Measurements from ENCODE around the gene ATAD2B. TPM values are rescaled to one million over a fixed set of nuclear protein-coding genes. Genes with fewer than 3 reads are reported as not detected.

Gene ATAD2B
- total RNA-seq, 1 experiment from 2014 or later: 19.7 TPM

DNA sequence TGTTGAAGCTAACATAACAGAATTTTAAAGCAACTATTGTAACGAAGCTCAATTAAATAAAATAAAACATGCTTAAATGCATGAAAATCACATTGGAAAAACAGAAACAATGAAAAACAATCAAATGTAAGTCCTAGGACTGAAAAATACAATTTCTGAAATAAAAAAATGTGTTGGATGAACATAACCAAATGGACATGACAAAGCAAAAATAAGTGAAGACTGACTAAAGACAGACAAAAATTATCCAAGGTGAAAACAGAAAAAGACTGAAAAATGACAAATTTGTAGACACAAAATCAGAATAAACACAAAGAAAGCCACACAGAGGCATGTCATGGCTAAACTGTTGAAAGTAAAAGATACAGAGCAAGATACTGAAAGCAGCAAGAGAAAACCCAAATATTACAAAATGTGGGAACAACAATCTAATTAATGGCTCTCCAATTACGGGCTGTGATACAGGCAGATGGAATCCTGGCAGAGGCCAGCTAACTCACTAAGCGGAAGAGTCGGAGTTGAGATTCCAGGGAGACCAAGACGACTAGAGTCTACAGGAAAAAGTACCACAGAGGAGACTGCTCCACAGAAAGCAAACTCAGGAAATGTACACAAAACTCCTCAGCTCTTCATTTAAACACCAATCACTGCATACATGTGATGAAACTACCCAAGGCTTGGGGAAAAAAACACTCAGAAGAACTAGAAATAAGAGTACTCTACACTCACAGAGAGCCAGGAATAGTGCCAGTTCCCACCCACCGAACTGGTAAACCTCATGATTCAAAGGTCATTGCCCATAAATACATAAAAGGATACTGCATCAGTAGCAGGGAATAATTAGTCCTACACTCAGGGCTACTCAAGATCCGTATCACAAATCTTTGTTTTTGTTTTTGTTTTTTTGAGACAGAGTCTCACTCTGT, 83.6 kb downstream of the ATAD2B start:
- Mint-ChIP-seq H3K4me1 (ENCODE audit: insufficient read depth, unreplicated experiment) (no peaks in the 10 kb centered on the region), H3K4me3 (ENCODE audit: unreplicated experiment) (no peak overlapping the region), H3K9me3 (ENCODE audit: unreplicated experiment) (peaks cover 9% of the 10 kb centered on the region), H3K27ac (ENCODE audit: low read depth, unreplicated experiment) (no peak overlapping the region), H3K36me3 (ENCODE audit: insufficient read depth, unreplicated experiment) (peaks cover 41% of the 10 kb centered on the region), H3K27me3 (ENCODE audit: insufficient read depth, unreplicated experiment) (no peaks in the 10 kb centered on the region)
- POLR2A ChIA-PET: interaction anchor here (0.8 to 1.0 kb wide), 2 partner anchors 8 to 25 kb away, joined by 3 read pairs; no protein-coding TSS in a partner anchor
- TF ChIP-seq, protein P1, sequence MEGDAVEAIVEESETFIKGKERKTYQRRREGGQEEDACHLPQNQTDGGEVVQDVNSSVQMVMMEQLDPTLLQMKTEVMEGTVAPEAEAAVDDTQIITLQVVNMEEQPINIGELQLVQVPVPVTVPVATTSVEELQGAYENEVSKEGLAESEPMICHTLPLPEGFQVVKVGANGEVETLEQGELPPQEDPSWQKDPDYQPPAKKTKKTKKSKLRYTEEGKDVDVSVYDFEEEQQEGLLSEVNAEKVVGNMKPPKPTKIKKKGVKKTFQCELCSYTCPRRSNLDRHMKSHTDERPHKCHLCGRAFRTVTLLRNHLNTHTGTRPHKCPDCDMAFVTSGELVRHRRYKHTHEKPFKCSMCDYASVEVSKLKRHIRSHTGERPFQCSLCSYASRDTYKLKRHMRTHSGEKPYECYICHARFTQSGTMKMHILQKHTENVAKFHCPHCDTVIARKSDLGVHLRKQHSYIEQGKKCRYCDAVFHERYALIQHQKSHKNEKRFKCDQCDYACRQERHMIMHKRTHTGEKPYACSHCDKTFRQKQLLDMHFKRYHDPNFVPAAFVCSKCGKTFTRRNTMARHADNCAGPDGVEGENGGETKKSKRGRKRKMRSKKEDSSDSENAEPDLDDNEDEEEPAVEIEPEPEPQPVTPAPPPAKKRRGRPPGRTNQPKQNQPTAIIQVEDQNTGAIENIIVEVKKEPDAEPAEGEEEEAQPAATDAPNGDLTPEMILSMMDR (IDR thresholded peaks at IDR 0.05; ENCODE audit: unreplicated experiment): no peak
- DNase-seq (ENCODE audit: unreplicated experiment): no peak
- CTCF ChIA-PET: no interaction called here
- BruUV-seq (replicated peaks): no TSS peak
- intact Hi-C loops (cut with micrococcal nuclease): no loop called here

DNA sequence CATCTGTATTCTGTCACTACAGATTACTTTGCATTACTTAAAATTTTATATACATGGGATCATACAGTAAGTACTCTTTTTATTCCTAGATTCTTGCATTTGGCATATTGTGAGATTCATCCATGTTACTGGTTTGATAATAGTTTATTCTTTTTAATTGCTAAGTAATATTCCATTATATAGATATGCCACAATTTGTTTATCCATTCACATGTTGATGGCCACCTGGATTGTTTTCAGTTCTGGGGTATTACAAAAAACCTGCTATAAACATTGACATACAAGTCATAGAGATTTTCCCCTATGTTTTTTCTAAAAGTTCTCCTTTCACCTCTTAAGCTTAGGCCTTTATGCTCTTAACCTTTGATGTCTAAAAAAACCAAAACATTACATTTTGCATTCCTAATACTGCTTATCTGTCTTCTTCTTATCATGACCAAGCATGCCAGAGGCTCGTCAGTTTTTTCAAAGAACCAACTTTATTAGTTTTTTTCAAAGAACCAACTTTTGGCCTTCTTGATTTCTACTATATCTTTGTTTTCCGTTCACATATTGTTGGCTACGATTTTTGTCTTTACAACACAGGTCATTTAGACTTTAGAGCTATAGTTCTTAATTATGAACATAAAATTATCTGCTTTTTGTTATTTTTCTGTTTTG, 86.9 kb downstream of the ATAD2B start:
- Mint-ChIP-seq H3K36me3 (ENCODE audit: insufficient read depth, unreplicated experiment) (peaks cover 50% of the 10 kb centered on the region), H3K9me3 (ENCODE audit: unreplicated experiment) (peaks cover 9% of the 10 kb centered on the region), H3K4me3 (ENCODE audit: unreplicated experiment) (no peak overlapping the region), H3K27ac (ENCODE audit: low read depth, unreplicated experiment) (no peak overlapping the region), H3K4me1 (ENCODE audit: insufficient read depth, unreplicated experiment) (no peaks in the 10 kb centered on the region), H3K27me3 (ENCODE audit: insufficient read depth, unreplicated experiment) (no peaks in the 10 kb centered on the region)
- TF ChIP-seq, protein P1 (IDR thresholded peaks at IDR 0.05; ENCODE audit: unreplicated experiment): no peak
- intact Hi-C loops (cut with micrococcal nuclease): no loop called here
- POLR2A ChIA-PET: no interaction called here
- DNase-seq (ENCODE audit: unreplicated experiment): no peak
- no TSS peak for BruUV-seq (replicated peaks)
- CTCF ChIA-PET: interaction anchor here (0.8 kb wide), 1 partner anchor 58 kb away, joined by 3 read pairs; no protein-coding TSS in a partner anchor

DNA sequence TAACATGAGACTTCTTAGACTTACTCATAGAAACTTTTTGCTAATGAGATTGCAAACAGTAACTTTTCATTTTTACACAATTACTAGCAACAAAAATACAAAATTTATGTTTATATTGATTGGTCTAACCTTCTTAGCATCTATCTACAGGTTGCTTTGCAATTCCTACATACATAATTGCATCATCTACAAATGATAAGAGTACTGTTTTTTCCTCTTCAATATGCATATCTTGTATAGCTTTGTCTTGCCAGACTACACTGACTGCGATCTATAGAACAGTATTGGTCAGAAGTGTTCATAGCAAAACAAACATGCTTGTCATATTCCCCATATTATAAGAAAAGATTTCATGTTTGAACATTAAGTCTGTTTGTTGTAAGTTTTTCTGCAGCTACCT, 87.9 kb downstream of the ATAD2B start:
- CTCF ChIA-PET: interaction anchor here (0.6 kb wide), 1 partner anchor 15 kb away, joined by 7 read pairs; no protein-coding TSS in a partner anchor
- DNase-seq (ENCODE audit: unreplicated experiment): no peak
- Mint-ChIP-seq H3K9me3 (ENCODE audit: unreplicated experiment) (no peaks in the 10 kb centered on the region), H3K36me3 (ENCODE audit: insufficient read depth, unreplicated experiment) (peaks cover 44% of the 10 kb centered on the region), H3K27me3 (ENCODE audit: insufficient read depth, unreplicated experiment) (no peaks in the 10 kb centered on the region), H3K4me1 (ENCODE audit: insufficient read depth, unreplicated experiment) (no peaks in the 10 kb centered on the region), H3K4me3 (ENCODE audit: unreplicated experiment) (no peak overlapping the region), H3K27ac (ENCODE audit: low read depth, unreplicated experiment) (no peak overlapping the region)
- intact Hi-C loops (cut with micrococcal nuclease): no loop called here
- BruUV-seq (replicated peaks): no TSS peak
- POLR2A ChIA-PET: no interaction called here
- TF ChIP-seq, protein P1 (IDR thresholded peaks at IDR 0.05; ENCODE audit: unreplicated experiment): no peak

DNA sequence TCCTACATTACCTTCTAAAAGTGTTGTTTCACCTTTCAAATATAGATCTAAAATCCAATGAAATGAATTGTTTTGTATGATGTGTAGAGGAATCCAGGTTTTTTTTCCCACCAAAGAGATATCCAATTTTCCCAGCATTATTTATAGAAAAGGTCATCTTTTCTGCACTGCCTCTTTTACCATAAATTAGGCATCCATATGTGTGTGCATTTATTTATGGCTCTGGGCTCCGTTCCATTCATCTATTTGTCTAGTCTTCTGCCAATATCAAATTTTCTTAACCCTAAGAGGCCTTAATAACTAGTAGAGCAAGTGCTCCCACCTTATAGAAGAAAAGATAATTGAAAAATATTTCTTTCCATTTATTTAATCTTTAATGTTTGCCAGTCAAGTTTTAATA, 88.3 kb downstream of the ATAD2B start:
- ChIA-PET CTCF (interaction anchor here (0.6 kb wide), 1 partner anchor 15 kb away, joined by 7 read pairs; no protein-coding TSS in a partner anchor), POLR2A (no interaction called here)
- H3K27ac Mint-ChIP-seq (ENCODE audit: low read depth, unreplicated experiment): no peak overlapping the region
- H3K4me3 Mint-ChIP-seq (ENCODE audit: unreplicated experiment): no peak overlapping the region
- no TSS peak for BruUV-seq (replicated peaks)
- TF ChIP-seq, protein P1 (IDR thresholded peaks at IDR 0.05; ENCODE audit: unreplicated experiment): no peak
- H3K36me3 Mint-ChIP-seq (ENCODE audit: insufficient read depth, unreplicated experiment): peaks cover 40% of the 10 kb centered on the region
- no peak for DNase-seq (ENCODE audit: unreplicated experiment)
- H3K4me1 Mint-ChIP-seq (ENCODE audit: insufficient read depth, unreplicated experiment): no peaks in the 10 kb centered on the region
- H3K27me3 Mint-ChIP-seq (ENCODE audit: insufficient read depth, unreplicated experiment): no peaks in the 10 kb centered on the region
- intact Hi-C loops (cut with micrococcal nuclease): no loop called here
- H3K9me3 Mint-ChIP-seq (ENCODE audit: unreplicated experiment): no peaks in the 10 kb centered on the region

All from MCF 10A (cell line).